Adrenal gland (tissue), 5 donors: ENCODE results near the gene XPR1.

Experiments used
- CTCF ChIP-seq, 6 experiments: fragments of 450-650 bp in 4 of 6; fragments of 200-600 bp in 2 of 6; sonication (generic) in 1 of 6; IDR thresholded peaks; 1 replicate in 5 of 6; 2 replicates in 1 of 6; pipeline versions ENCODE4 v1.5.1 to v1.8.0; 2016 to 2021; ENCODE audit warnings: antibody characterized with exemption in 6 of 6, mild to moderate bottlenecking in 2 of 6, moderate library complexity in 1 of 6
- POLR2A ChIP-seq, 2 donors: fragments of 450-650 bp; IDR thresholded peaks; one replicate each; pipeline ENCODE4 v1.6.1; 2017; ENCODE audit warnings: antibody characterized with exemption in 2 of 2, mild to moderate bottlenecking in 2 of 2, moderate library complexity in 1 of 2
- donor health status: DM: no; HTN: no; CAD: no.

- TF ChIP-seq CTCF (IDR thresholded peaks at IDR 0.05) (no peak), POLR2A (IDR thresholded peaks at IDR 0.05) (no peak)
Measured at GRCh38 chr1:180888870-180889269, 257.0 kb downstream of the XPR1 start.
